GM06990 (cell line): ENCODE results near the gene GALNT13.

Source experiments
- DNase-seq: peaks from one replicate; pipeline ENCODE4 v3.0.0-alpha.2; 2011; ENCODE audit not compliant: insufficient read length; ENCODE audit errors: extremely low read depth
- H3K27me3 ChIP-seq: replicated peaks from 2 replicates; pipeline ENCODE4 v1.6.0; 2011; ENCODE audit warnings: low read length; ENCODE audit not compliant: control insufficient read depth, insufficient read depth
- H3K36me3 ChIP-seq: 2 replicates; pipeline ENCODE4 v1.5.1; 2011; ENCODE audit warnings: low read length; ENCODE audit not compliant: control insufficient read depth, insufficient read depth
- H3K4me3 ChIP-seq: replicated peaks from 2 replicates; pipeline ENCODE4 v1.5.1; 2011; ENCODE audit warnings: low read depth, mild to moderate bottlenecking, control low read depth, low read length
- TF ChIP-seq, protein P1 (sequence below): IDR thresholded peaks from 2 replicates; pipeline ENCODE4 v1.5.1; 2011; ENCODE audit warnings: low read length, control low read depth, mild to moderate bottlenecking, inconsistent platforms; ENCODE audit not compliant: insufficient read depth, poor library complexity, severe bottlenecking

GALNT13 gene

DNA sequence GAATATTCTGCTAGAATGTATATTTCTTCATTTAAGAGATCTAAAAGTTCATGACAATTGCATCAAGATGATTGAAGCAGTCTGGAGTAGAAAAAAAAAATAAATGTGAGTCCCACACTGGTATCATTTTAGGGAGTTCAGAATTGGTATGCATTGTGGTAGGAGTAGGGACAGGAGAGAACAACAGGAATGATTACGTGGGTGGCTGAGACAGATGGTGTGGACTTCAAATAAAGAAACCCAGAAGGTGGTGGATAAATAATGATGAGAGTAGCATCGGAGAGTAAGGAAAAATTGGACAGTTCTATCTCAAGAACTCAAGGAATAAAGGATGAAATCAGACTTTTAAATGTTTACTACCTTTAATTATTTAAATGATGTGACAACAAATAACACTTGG lies 289.6 kb downstream of the GALNT13 start:
- no peak for DNase-seq
- TF ChIP-seq, protein P1, sequence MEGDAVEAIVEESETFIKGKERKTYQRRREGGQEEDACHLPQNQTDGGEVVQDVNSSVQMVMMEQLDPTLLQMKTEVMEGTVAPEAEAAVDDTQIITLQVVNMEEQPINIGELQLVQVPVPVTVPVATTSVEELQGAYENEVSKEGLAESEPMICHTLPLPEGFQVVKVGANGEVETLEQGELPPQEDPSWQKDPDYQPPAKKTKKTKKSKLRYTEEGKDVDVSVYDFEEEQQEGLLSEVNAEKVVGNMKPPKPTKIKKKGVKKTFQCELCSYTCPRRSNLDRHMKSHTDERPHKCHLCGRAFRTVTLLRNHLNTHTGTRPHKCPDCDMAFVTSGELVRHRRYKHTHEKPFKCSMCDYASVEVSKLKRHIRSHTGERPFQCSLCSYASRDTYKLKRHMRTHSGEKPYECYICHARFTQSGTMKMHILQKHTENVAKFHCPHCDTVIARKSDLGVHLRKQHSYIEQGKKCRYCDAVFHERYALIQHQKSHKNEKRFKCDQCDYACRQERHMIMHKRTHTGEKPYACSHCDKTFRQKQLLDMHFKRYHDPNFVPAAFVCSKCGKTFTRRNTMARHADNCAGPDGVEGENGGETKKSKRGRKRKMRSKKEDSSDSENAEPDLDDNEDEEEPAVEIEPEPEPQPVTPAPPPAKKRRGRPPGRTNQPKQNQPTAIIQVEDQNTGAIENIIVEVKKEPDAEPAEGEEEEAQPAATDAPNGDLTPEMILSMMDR = no peak
- Histone ChIP-seq H3K36me3 (no peaks in the 10 kb centered on the region), H3K4me3 (no peak overlapping the region), H3K27me3 (no peaks in the 10 kb centered on the region)

DNA sequence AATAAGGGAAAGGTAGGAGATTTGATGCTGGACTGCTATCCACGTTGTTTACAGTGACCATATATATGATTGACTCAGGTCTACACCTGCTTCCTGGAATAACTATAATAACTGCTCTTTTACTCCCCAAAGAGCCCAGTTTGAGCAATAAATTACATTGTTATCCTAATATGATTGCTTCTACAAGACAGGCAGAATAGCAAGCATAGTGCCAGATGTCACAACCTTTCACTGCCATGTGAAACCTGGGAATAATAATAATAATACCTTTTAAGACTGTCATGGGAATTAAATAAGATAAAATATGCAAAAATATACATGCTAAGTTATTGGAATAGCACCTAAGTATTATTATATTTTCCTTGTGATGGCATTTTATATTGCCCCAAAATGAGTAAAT lies 298.7 kb downstream of the GALNT13 start:
- Histone ChIP-seq H3K4me3 (no peak overlapping the region), H3K36me3 (no peaks in the 10 kb centered on the region), H3K27me3 (no peaks in the 10 kb centered on the region)
- DNase-seq = no peak
- TF ChIP-seq, protein P1 = no peak

DNA sequence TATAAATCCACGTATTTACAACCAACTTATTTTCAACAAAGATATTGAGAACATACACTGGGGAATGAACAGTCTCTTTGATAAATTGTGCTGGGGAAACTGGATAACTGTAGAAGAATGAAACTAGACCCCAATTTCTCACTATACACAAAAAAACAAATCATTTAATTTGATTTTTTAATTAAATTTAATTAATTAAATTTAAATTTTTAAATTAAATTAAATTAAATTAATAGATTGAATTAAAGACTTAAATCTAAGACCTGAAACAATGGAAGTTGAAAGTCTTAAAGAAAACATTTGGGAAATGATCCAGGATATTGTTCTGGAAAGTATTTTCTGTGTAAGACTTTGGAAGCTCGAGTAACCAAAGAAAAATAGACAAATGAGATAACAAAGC lies 301.4 kb downstream of the GALNT13 start:
- H3K27me3 ChIP-seq = no peaks in the 10 kb centered on the region
- no peak for DNase-seq
- H3K36me3 ChIP-seq = no peaks in the 10 kb centered on the region
- TF ChIP-seq, protein P1 = no peak
- H3K4me3 ChIP-seq = no peak overlapping the region

DNA sequence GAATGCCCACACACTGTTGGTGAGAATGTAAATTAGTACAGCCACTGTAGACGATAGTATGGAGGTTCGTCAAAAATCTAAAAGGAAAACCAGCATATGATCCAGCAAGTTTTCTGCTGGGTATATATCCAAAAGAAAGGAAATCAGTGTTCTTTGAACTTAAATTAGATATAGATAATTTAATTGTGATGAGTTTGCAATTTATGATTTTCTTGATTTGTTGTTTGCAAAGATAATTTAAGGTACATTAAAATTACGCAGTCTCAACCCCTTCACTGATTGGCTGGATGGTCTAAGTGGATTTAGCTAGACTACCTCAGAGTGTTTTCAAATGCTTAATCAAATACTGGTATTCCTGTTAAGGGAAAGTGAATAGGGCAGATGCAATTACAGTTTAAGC lies 302.2 kb downstream of the GALNT13 start:
- Histone ChIP-seq H3K36me3 (no peaks in the 10 kb centered on the region), H3K27me3 (no peaks in the 10 kb centered on the region), H3K4me3 (no peak overlapping the region)
- TF ChIP-seq, protein P1 = no peak
- no peak for DNase-seq

DNA sequence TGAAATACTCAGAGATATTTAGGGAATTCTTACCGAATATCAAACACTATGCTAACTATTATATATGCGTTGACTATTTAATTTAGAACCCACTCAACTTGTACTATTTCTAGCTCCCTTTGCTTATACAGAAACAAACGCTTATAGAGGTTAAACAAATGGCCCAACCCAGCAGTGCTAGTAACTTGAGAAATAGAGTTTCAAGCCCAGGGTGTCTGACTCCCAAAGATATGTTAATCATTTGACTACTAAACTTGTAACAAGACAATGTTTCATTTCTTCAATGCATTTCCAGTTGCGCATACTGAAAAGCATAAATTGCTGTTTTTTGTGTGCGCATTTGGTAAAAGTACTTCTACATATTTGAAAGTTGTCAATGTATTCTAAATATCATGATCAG lies 310.3 kb downstream of the GALNT13 start:
- Histone ChIP-seq H3K36me3 (no peaks in the 10 kb centered on the region), H3K4me3 (no peak overlapping the region), H3K27me3 (no peaks in the 10 kb centered on the region)
- TF ChIP-seq, protein P1 = no peak
- no peak for DNase-seq

DNA sequence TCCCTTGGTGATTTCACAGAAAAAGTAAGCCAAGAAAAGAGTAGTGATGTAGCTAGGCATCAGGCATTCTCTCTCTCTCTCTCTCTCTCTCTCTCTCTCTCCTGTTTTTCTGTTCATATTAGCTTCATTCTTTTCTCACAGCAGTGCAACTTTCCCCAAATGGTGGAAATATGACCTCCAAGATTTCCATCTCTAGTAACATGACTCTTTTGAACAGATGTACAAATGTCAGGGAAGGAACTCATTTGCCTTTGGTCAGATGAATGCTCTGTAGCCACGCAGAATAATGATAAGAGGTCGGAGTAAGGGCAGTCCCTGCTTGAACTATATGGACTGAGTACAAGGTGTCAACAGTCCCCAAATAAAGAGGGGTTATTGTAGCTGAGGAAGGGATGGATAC lies 316.2 kb downstream of the GALNT13 start:
- Histone ChIP-seq H3K36me3 (no peaks in the 10 kb centered on the region), H3K27me3 (no peaks in the 10 kb centered on the region), H3K4me3 (no peak overlapping the region)
- no peak for DNase-seq
- TF ChIP-seq, protein P1 = no peak
